GM18507 (cell line): ENCODE data around the gene ASTE1.

Experiments
- DNase-seq: peaks from one replicate; pipeline ENCODE4 v3.0.0; 2011; ENCODE audit warnings: low read depth; ENCODE audit not compliant: insufficient read length; ENCODE audit errors: extremely low spot score
- FAIRE-seq: peaks from 2 replicates; lab custom pipeline; 2011; peaks lifted over from hg19 to GRCh38; lab: Jason Lieb, UNC

ASTE1 gene

DNA sequence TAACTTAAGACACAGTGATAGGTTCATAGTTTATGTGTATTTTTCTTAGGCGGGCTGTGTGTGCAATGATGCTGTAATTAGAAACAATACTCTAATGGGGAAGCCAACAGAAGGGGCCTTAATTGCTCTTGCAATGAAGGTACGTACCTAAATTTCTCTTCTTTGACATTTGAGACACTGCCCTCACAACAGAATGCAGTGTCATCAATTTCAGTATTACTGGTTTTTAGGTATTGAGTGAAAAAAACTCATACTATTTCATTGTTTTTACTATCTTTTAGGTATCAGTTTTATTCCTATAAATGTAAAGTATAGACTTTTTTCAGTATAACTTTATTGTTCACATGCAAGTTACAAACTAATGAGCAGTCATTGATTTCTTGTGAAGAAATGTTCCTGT lies 59.3 kb downstream of the ASTE1 start:
- DNase-seq = no peak
- FAIRE-seq = no peak

DNA sequence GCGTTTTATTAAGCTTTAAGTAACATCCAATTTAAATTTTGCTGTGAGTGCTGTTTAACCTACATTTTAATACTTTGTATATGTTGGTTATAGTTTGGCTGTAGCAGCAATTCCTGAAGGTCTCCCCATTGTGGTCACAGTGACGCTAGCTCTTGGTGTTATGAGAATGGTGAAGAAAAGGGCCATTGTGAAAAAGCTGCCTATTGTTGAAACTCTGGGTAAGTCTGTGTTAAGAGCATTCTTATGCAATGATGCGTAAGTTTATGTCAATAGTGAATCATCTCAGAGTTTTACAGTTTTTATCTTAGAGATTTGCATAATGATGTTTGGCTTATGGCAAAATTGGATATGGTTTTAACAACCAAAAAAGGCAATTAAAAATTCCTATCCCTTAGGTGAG lies 62.7 kb downstream of the ASTE1 start:
- DNase-seq = no peak
- no peak for FAIRE-seq
